HG03442 (cell line): ENCODE results near the gene DNAH2.

Source experiments
- ATAC-seq: cut with Tn5 transposase; IDR thresholded peaks from one replicate; pipeline ENCODE4 v1.9.1; 2021; ENCODE audit warnings: mild to moderate bottlenecking, moderate library complexity; ENCODE audit not compliant: unreplicated experiment

The DNAH2 gene

GRCh38 chr17:7848739-7849129, 131.2 kb downstream of the DNAH2 start:
- ATAC-seq = no peak

- no peak for ATAC-seq
These were observed 131.7 kb downstream of the DNAH2 start for GRCh38 chr17:7849130-7849750.

GRCh38 chr17:7849751-7850504, 132.4 kb downstream of the DNAH2 start:
- ATAC-seq = no peak

GRCh38 chr17:7850701-7851437, 133.3 kb downstream of the DNAH2 start:
- no peak for ATAC-seq

- peak; percentile 76 for ATAC-seq
These were observed 134.1 kb downstream of the DNAH2 start for GRCh38 chr17:7851438-7852261.

GRCh38 chr17:7852262-7852670, 134.7 kb downstream of the DNAH2 start:
- ATAC-seq = no peak

DNA sequence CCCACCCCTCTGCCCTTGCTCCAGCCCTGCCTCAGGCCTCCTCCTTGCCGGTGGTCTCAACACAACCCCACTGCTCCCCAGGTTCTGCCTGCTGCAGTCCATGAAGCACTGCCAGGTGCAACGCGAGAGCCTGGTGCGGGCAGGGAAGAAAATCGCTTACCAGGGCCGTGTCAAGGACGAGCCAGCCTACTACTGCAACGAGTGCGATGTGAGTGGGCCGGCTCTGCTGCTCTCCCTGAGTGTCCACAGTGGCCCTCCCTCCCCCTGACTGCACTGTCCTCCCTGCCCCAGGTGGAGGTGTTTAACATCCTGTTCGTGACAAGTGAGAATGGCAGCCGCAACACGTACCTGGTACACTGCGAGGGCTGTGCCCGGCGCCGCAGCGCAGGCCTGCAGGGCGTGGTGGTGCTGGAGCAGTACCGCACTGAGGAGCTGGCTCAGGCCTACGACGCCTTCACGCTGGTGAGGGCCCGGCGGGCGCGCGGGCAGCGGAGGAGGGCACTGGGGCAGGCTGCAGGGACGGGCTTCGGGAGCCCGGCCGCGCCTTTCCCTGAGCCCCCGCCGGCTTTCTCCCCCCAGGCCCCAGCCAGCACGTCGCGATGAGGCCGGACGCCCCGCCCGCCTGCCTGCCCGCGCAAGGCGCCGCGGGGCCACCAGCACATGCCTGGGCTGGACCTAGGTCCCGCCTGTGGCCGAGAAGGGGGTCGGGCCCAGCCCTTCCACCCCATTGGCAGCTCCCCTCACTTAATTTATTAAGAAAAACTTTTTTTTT, 135.6 kb downstream of the DNAH2 start:
- no peak for ATAC-seq

GRCh38 chr17:7853691-7854038, 136.1 kb downstream of the DNAH2 start:
- ATAC-seq = no peak

- no peak for ATAC-seq
These were observed 136.7 kb downstream of the DNAH2 start for GRCh38 chr17:7854078-7854777.

DNA sequence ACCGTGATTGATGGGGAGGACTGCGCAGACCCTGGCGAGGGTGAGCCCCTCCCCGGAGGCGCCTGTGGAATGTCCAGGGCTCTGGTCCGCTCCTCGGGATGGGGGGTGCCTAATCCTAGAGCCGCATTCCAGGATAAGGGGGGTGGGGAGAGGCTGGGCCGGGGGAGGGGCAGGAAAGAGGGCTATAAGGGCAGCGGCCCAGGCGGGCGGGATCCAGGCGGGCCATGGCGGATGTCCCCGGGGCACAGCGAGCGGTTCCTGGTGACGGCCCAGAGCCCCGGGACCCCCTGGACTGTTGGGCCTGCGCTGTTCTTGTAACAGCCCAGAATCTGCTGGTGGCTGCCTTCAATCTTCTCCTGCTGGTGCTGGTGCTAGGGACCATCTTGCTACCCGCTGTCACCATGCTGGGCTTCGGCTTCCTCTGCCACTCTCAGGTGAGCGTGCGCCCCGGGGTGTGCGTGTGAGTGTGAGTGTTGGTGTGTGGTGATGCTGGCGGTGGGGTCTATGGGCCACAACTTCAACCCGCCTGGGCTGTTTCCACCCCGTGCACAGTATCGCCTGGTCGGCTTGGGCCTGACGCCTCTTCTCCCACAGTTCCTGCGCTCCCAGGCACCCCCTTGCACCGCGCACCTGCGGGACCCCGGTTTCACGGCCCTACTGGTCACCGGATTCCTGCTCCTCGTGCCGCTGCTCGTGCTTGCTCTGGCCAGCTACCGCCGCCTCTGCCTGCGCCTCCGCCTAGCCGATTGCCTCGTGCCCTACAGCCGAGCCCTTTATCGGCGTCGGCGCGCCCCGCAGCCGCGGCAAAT, 137.5 kb downstream of the DNAH2 start, which contains the start of gene TMEM88:
TMEM88 (plus strand) TSS at position 216 of the 809 bp plus-strand sequence; CDS start at position 225, 9 bp downstream.
- no peak for ATAC-seq

- ATAC-seq = no peak
These were observed 138.1 kb downstream of the DNAH2 start for GRCh38 chr17:7855660-7856010.

DNA sequence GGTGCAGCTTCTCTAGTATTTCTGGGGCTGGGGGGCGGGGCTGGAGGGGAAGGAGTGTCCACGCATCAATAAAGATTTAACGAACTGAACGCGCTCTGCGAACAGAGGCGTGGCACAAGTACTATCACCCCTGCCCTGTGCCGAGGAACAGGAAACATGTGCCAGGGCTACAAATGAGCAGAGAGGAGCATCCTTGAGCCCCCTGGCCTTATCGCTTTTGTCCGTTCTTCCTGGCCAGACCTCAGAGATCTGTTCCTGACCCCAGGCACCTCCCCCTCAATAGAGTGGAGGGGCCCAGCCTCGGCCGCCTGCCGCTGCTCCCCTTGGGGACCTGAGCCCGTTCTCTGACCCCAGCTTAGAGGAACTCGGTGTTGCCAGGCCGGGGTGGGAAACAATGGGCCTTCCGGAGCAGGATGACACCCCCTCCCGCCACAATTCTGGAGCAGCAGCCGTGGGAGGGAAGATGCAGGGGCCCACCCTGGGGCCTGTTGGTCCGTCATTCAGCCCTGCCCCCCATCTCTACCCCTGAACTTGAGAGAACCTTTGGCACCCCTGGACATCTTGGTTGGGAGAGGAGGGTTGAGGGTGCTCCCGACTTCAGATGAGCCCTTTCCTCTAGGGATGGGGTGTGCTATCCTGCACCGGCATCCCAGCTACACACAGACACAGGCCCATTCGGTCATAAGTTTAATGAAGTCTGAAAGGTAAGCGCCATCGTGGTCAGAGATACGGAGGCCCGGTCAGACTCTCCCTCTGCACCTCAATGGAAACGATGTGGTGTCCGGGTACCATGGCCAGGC, 138.7 kb downstream of the DNAH2 start:
- no peak for ATAC-seq

- peak; percentile 71 for ATAC-seq
These were observed 139.5 kb downstream of the DNAH2 start, which contains the start of gene NAA38 for GRCh38 chr17:7856811-7857712. Gene NAA38 (minus strand): TSS chr17:7857559. CDS start chr17:7857463, 96 bp downstream.

GRCh38 chr17:7857713-7858521, 140.4 kb downstream of the DNAH2 start, which contains the start of gene CYB5D1:
Gene CYB5D1 (plus strand): TSS chr17:7858003. CDS start chr17:7858135, 132 bp downstream.
- peak; percentile 34 for ATAC-seq

DNA sequence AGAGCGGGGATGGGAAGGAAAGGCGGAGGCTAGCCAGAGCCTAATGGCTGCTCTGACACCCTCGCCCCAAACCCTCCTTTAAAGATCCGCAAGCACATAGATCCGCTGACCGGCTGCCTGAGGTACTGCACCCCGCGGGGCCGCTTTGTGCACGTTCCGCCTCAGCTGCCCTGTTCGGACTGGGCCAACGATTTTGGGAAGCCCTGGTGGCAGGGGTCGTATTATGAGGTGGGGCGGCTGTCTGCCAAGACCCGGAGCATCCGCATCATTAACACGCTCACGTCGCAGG, 140.9 kb downstream of the DNAH2 start:
- ATAC-seq = no peak

GRCh38 chr17:7859028-7859427, 141.5 kb downstream of the DNAH2 start:
- no peak for ATAC-seq
